ENCODE data around the gene GHR.

The GHR gene

DNA sequence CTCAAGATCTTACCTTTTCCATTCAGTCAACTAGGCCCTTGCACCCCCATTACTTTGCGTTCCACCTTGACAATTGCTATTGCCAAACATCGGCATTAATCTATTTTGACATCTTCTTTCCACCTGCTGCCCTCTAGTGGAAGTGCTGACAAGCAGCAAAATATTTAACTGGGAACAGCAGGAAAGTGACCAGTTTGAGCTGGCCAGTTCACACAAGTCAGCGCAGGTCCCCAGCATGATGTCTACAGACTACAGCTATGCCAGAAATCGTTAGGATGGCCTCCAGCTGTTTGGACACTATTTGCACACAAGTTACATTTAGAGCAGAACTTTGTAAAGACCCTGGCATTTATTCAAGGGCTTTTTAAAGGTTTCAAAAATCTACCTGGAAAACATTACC, 160.1 kb downstream of the GHR start:
- peak; percentile 16 for DNase-seq (ENCODE audit: low read depth, low spot score)
- Histone ChIP-seq H3K36me3 (ENCODE audit: insufficient read depth, low read length) (no peaks in the 10 kb centered on the region), H3K27ac (no peak overlapping the region), H3K9me3 (ENCODE audit: low read depth, low read length) (no peaks in the 10 kb centered on the region), H3K9ac (ENCODE audit: insufficient read length) (no peak overlapping the region), H3K4me3 (no peak overlapping the region)
- TF ChIP-seq EZH2 (IDR thresholded peaks at IDR 0.05) (no peak), POLR2AphosphoS5 (IDR thresholded peaks at IDR 0.05; ENCODE audit: borderline replicate concordance, low read depth, low read length) (no peak), FOXP2 (optimal IDR thresholded peaks at IDR 0.05; ENCODE audit: control extremely low read depth, extremely low read length, insufficient read depth) (no peak)

DNA sequence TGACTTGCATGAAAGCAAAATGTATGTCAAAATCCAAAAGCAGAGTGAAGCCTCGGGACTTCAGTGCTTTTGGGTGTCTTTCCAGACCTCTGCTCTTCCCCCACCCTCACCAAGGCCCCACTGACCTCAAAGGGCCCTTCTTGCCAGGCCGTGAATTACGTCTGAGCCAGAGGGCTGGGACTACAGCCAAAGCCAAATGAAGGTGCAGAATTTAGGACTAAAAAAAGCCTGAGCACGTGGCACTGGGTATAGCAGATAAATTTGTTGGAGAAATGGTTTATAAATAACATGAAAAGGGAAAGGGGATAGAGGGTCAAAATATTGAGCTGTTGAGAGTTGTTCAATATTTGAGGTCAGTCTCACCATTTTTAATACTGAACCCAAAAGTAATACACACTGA, 163.4 kb downstream of the GHR start:
- Histone ChIP-seq H3K9ac (ENCODE audit: insufficient read length) (no peak overlapping the region), H3K4me3 (no peak overlapping the region), H3K27ac (no peak overlapping the region), H3K36me3 (ENCODE audit: insufficient read depth, low read length) (no peaks in the 10 kb centered on the region), H3K9me3 (ENCODE audit: low read depth, low read length) (no peaks in the 10 kb centered on the region)
- no peak for TF ChIP-seq EZH2 (IDR thresholded peaks at IDR 0.05)
- no peak for TF ChIP-seq FOXP2 (optimal IDR thresholded peaks at IDR 0.05; ENCODE audit: control extremely low read depth, extremely low read length, insufficient read depth)
- no peak for TF ChIP-seq POLR2AphosphoS5 (IDR thresholded peaks at IDR 0.05; ENCODE audit: borderline replicate concordance, low read depth, low read length)
- DNase-seq (ENCODE audit: low read depth, low spot score): no peak

DNA sequence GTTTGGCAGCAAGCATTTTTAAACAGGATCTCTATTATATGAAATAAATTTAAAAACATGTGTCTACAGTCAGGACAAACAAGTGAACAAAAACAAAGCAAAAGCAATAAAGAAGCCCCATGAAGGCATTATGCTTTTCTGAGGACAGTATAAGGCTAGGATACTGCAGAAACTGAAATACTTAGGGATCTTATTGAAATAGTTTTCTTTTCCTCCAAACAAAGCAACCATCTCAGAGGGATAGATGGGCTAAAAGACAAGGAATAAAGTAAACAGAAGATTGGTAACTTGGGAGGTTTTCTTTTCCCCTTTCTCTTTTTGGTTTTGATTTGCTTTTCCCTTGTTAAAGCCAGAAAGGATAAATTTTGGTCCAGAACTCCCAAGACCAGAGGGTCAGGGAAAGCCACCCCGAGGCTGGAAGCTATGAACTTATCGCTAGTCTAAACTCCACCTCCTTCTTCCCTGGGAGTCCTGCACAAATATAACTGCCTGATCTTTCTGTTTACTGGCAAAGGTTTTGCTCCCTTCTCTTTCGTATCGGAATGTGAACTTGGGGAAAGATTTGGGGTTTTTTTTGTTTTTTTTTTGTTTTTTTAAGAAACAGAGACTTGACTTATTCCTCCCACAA, 164.0 kb downstream of the GHR start:
- H3K9ac ChIP-seq (ENCODE audit: insufficient read length): no peak overlapping the region
- H3K9me3 ChIP-seq (ENCODE audit: low read depth, low read length): no peaks in the 10 kb centered on the region
- no peak for TF ChIP-seq EZH2 (IDR thresholded peaks at IDR 0.05)
- TF ChIP-seq POLR2AphosphoS5 (IDR thresholded peaks at IDR 0.05; ENCODE audit: borderline replicate concordance, low read depth, low read length): no peak
- no peak for TF ChIP-seq FOXP2 (optimal IDR thresholded peaks at IDR 0.05; ENCODE audit: control extremely low read depth, extremely low read length, insufficient read depth)
- no peak for DNase-seq (ENCODE audit: low read depth, low spot score)
- H3K27ac ChIP-seq: no peak overlapping the region
- H3K36me3 ChIP-seq (ENCODE audit: insufficient read depth, low read length): no peaks in the 10 kb centered on the region
- no peak overlapping the region for H3K4me3 ChIP-seq

DNA sequence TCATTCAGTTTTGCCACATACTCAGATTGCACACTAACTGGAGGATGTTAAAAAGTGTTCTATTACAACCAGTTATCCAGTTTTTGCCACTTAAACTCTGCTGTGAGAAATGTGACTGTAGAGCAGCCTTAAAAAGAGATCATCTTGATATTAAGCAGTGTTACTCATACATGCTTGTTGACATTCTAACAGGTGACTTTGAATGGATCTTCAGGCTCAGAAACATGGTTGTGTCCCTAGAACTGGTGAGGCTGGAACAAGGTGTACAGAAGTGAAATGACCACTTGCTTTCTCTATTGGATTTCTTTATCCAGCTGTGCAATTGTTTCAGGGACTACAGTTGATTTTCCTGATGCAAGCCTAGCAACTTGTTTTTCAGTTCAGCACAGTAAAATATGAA, 167.3 kb downstream of the GHR start:
- H3K36me3 ChIP-seq (ENCODE audit: insufficient read depth, low read length): no peaks in the 10 kb centered on the region
- H3K27ac ChIP-seq: no peak overlapping the region
- no peak overlapping the region for H3K4me3 ChIP-seq
- no peaks in the 10 kb centered on the region for H3K9me3 ChIP-seq (ENCODE audit: low read depth, low read length)
- no peak for DNase-seq (ENCODE audit: low read depth, low spot score)
- TF ChIP-seq POLR2AphosphoS5 (IDR thresholded peaks at IDR 0.05; ENCODE audit: borderline replicate concordance, low read depth, low read length) (no peak), FOXP2 (optimal IDR thresholded peaks at IDR 0.05; ENCODE audit: control extremely low read depth, extremely low read length, insufficient read depth) (no peak), EZH2 (IDR thresholded peaks at IDR 0.05) (no peak)
- H3K9ac ChIP-seq (ENCODE audit: insufficient read length): no peak overlapping the region

DNA sequence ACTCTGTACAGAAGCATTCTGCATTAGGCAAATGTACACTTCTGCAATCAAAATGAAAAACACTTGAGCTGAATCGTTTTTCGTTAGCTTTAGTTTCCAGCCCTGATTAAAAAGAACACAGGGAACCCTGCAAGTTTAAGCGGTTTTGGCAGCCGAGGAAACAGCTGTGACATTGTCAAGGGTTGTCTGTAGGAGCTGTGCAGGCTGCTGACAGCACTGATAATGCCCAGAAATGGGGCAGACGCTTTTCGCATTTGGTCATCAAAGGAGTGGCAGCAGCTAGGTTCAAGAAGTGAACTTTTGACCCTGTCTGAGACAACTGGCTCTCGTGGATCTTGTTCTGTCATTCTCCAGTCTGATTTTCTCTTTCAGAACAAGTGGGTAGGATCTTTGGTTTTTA, 167.8 kb downstream of the GHR start:
- Histone ChIP-seq H3K4me3 (no peak overlapping the region), H3K27ac (no peak overlapping the region), H3K36me3 (ENCODE audit: insufficient read depth, low read length) (no peaks in the 10 kb centered on the region), H3K9ac (ENCODE audit: insufficient read length) (no peak overlapping the region), H3K9me3 (ENCODE audit: low read depth, low read length) (no peaks in the 10 kb centered on the region)
- no peak for TF ChIP-seq POLR2AphosphoS5 (IDR thresholded peaks at IDR 0.05; ENCODE audit: borderline replicate concordance, low read depth, low read length)
- no peak for DNase-seq (ENCODE audit: low read depth, low spot score)

DNA sequence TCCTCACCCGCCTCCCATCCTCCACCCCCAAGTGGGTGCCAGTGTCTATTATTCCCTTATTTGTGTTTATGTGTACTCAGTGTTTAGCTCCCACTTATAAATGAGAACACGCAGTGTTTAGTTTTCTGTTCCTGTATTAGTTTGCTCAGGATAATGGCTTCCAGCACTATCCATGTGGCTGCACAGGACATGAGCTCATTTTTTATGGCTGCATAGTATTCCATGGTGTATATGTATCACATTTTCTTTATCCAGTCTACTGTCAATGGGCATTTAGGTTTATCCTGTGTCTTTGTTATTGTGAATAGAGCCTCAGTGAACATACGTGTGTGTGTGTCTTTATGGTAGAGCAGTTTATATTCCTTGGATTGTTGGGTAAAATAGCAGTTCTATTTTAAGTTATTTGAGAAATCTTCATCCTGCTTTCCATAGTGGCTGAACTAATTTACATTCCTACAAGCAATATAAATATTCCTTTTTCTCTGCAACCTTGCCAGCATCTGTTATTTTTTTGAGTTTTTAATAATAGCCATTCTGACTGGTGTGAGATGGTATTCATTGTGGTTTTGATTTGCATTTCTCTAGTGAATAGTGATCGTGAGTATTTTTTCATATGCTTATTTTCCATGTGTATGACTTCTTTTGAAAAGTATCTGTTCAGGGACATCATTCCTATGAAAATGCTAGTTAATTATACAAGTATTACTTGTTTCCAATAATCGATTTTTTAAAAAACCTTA, 169.3 kb downstream of the GHR start:
- DNase-seq (ENCODE audit: low read depth, low spot score): no peak
- Histone ChIP-seq H3K9me3 (ENCODE audit: low read depth, low read length) (no peaks in the 10 kb centered on the region), H3K27ac (no peak overlapping the region), H3K9ac (ENCODE audit: insufficient read length) (no peak overlapping the region), H3K4me3 (no peak overlapping the region), H3K36me3 (ENCODE audit: insufficient read depth, low read length) (no peaks in the 10 kb centered on the region)
- TF ChIP-seq FOXP2 (optimal IDR thresholded peaks at IDR 0.05; ENCODE audit: control extremely low read depth, extremely low read length, insufficient read depth): no peak
- no peak for TF ChIP-seq EZH2 (IDR thresholded peaks at IDR 0.05)
- TF ChIP-seq POLR2AphosphoS5 (IDR thresholded peaks at IDR 0.05; ENCODE audit: borderline replicate concordance, low read depth, low read length): no peak

DNA sequence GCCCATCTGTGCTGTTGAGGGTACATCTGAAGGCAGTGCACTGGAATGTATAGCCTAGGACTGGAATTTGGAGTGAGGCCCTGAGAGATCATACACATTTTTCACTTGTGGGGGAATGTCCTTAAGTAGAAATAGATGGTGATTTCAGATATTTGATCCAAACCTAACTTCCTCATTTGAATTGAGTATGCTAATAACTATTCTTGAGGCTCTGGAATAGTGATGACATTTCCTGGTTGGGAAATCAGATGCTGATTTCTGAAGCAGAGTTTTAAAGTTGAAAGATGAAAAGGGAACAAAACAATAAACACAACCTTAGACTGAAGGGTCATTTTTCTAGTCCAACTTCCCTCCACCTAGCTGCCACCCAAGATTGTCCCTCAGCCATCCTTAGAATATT, 170.4 kb downstream of the GHR start:
- no peak for DNase-seq (ENCODE audit: low read depth, low spot score)

DNA sequence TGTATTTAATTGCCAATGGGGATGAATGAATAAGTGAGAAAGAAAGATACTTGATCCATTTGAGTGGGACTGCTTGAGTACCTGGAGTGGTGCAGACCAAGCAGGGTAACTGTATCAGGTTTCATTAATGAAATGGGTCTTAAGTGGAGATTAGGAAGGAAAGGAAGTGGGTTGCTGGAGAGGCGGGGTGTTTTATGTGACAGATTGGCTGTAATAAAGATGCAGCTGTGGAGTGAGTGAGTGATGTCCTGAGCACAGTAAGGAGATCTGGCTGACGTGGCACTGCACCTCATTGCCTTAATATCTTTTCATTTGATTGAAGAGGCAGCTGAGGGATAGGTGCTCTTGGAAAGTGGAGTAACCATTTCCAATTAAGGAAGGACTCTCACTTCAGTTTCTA, 172.4 kb downstream of the GHR start:
- no peak overlapping the region for H3K27ac ChIP-seq
- no peak overlapping the region for H3K4me3 ChIP-seq
- no peaks in the 10 kb centered on the region for H3K36me3 ChIP-seq (ENCODE audit: insufficient read depth, low read length)
- H3K9me3 ChIP-seq (ENCODE audit: low read depth, low read length): no peaks in the 10 kb centered on the region
- TF ChIP-seq EZH2 (IDR thresholded peaks at IDR 0.05) (no peak), FOXP2 (optimal IDR thresholded peaks at IDR 0.05; ENCODE audit: control extremely low read depth, extremely low read length, insufficient read depth) (no peak), POLR2AphosphoS5 (IDR thresholded peaks at IDR 0.05; ENCODE audit: borderline replicate concordance, low read depth, low read length) (no peak)
- no peak overlapping the region for H3K9ac ChIP-seq (ENCODE audit: insufficient read length)
- DNase-seq (ENCODE audit: low read depth, low spot score): no peak

More for the DNA sequence above, 170.4 kb downstream of the GHR start:
- Histone ChIP-seq H3K9ac (ENCODE audit: insufficient read length) (no peak overlapping the region), H3K9me3 (ENCODE audit: low read depth, low read length) (no peaks in the 10 kb centered on the region), H3K27ac (no peak overlapping the region), H3K36me3 (ENCODE audit: insufficient read depth, low read length) (no peaks in the 10 kb centered on the region), H3K4me3 (no peak overlapping the region)
- TF ChIP-seq EZH2 (IDR thresholded peaks at IDR 0.05): no peak
- no peak for TF ChIP-seq FOXP2 (optimal IDR thresholded peaks at IDR 0.05; ENCODE audit: control extremely low read depth, extremely low read length, insufficient read depth)
- TF ChIP-seq POLR2AphosphoS5 (IDR thresholded peaks at IDR 0.05; ENCODE audit: borderline replicate concordance, low read depth, low read length): no peak

All from SK-N-MC (cell line).